Measurements from ENCODE around the gene NFKBIL1.
A peak's percentile ranks its signal among the peaks of the same experiment; 100 is the strongest.

The NFKBIL1 gene

GRCh38 chr6:31544676-31545075, 2.7 kb upstream of the NFKBIL1 start:
- Histone ChIP-seq H3K27me3 (ENCODE audit: insufficient read depth, poor library complexity, severe bottlenecking) (no peaks in the 10 kb centered on the region), H3K27ac (replicated peaks) (no peak overlapping the region), H3K4me3 (replicated peaks; ENCODE audit: insufficient read depth, low read length) (no peak overlapping the region)
- DNase-seq (ENCODE audit: low read depth in 1 of 2, low spot score in 1 of 2): no peak
- TF ChIP-seq SPI1 (IDR thresholded peaks at IDR 0.05; ENCODE audit: borderline replicate concordance, low read depth) (no peak), CTCF (IDR thresholded peaks at IDR 0.05; ENCODE audit: insufficient read depth, low read length) (no peak), GABPA (IDR thresholded peaks at IDR 0.05; ENCODE audit: low read depth) (no peak), POLR2AphosphoS5 (IDR thresholded peaks at IDR 0.05; ENCODE audit: low read depth) (no peak)
- TF ChIP-seq, protein P1, sequence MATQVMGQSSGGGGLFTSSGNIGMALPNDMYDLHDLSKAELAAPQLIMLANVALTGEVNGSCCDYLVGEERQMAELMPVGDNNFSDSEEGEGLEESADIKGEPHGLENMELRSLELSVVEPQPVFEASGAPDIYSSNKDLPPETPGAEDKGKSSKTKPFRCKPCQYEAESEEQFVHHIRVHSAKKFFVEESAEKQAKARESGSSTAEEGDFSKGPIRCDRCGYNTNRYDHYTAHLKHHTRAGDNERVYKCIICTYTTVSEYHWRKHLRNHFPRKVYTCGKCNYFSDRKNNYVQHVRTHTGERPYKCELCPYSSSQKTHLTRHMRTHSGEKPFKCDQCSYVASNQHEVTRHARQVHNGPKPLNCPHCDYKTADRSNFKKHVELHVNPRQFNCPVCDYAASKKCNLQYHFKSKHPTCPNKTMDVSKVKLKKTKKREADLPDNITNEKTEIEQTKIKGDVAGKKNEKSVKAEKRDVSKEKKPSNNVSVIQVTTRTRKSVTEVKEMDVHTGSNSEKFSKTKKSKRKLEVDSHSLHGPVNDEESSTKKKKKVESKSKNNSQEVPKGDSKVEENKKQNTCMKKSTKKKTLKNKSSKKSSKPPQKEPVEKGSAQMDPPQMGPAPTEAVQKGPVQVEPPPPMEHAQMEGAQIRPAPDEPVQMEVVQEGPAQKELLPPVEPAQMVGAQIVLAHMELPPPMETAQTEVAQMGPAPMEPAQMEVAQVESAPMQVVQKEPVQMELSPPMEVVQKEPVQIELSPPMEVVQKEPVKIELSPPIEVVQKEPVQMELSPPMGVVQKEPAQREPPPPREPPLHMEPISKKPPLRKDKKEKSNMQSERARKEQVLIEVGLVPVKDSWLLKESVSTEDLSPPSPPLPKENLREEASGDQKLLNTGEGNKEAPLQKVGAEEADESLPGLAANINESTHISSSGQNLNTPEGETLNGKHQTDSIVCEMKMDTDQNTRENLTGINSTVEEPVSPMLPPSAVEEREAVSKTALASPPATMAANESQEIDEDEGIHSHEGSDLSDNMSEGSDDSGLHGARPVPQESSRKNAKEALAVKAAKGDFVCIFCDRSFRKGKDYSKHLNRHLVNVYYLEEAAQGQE (IDR thresholded peaks at IDR 0.05; ENCODE audit: insufficient replicate concordance, low read depth): no peak

DNA sequence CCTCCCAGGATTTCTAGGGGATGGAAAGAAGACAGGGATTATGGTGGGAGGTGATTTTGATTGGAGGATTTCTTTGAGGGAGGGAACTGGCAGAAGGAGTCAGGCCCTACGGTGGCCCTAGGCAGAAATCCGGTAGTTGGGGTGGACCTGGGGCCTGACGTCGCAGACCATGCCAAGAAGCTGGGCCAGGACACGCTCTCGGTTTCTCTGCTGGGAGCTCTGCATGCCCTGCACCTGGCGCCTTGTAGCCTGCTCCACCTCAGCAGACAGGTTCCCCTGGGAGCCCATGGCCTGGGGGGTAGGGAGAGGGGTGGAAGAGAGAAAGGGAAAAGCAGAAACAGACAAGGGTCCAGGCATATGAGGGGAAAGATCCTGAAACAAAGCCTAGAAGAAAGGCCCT, 2.1 kb upstream of the NFKBIL1 start:
- DNase-seq (ENCODE audit: low read depth in 1 of 2, low spot score in 1 of 2): no peak
- H3K27me3 ChIP-seq (ENCODE audit: insufficient read depth, poor library complexity, severe bottlenecking): no peaks in the 10 kb centered on the region
- H3K27ac ChIP-seq (replicated peaks): no peak overlapping the region
- no peak overlapping the region for H3K4me3 ChIP-seq (replicated peaks; ENCODE audit: insufficient read depth, low read length)
- no peak for TF ChIP-seq CTCF (IDR thresholded peaks at IDR 0.05; ENCODE audit: insufficient read depth, low read length)
- TF ChIP-seq POLR2AphosphoS5 (IDR thresholded peaks at IDR 0.05; ENCODE audit: low read depth): no peak
- no peak for TF ChIP-seq SPI1 (IDR thresholded peaks at IDR 0.05; ENCODE audit: borderline replicate concordance, low read depth)
- TF ChIP-seq GABPA (IDR thresholded peaks at IDR 0.05; ENCODE audit: low read depth): no peak
- TF ChIP-seq, protein P1 (IDR thresholded peaks at IDR 0.05; ENCODE audit: insufficient replicate concordance, low read depth): no peak

GRCh38 chr6:31546339-31546957, 960 bp upstream of the NFKBIL1 start, which contains the start of gene ATP6V1G2:
Gene ATP6V1G2 (minus strand): TSS chr6:31546608. CDS start chr6:31546559, 49 bp downstream.
- no peak for TF ChIP-seq POLR2AphosphoS5 (IDR thresholded peaks at IDR 0.05; ENCODE audit: low read depth)
- TF ChIP-seq GABPA (IDR thresholded peaks at IDR 0.05; ENCODE audit: low read depth): no peak; the same call in 1 of the 2 replicates
- no peak for TF ChIP-seq SPI1 (IDR thresholded peaks at IDR 0.05; ENCODE audit: borderline replicate concordance, low read depth)
- TF ChIP-seq CTCF (IDR thresholded peaks at IDR 0.05; ENCODE audit: insufficient read depth, low read length): peak; percentile 91
- TF ChIP-seq, protein P1 (IDR thresholded peaks at IDR 0.05; ENCODE audit: insufficient replicate concordance, low read depth): no peak
- peak within 1 kb of the TSS; percentile 27 for H3K4me3 ChIP-seq (replicated peaks; ENCODE audit: insufficient read depth, low read length)
- peak within 1 kb of the TSS; percentile 51 for H3K27ac ChIP-seq (replicated peaks)
- no peaks in the 10 kb centered on the region for H3K27me3 ChIP-seq (ENCODE audit: insufficient read depth, poor library complexity, severe bottlenecking)
- DNase-seq (ENCODE audit: low read depth in 1 of 2, low spot score in 1 of 2): peak; percentile 85 to 93
